Nephron (organoid): Measurements from ENCODE around the gene ARFGEF3.

Source experiments
- H3K27ac Mint-ChIP-seq, 3 experiments: 2 replicates each; pipeline ENCODE4 v1.8.0; 2020; ENCODE audit warnings: mixed read lengths in 3 of 3, mild to moderate bottlenecking in 2 of 3, moderate library complexity in 1 of 3
- H3K27me3 Mint-ChIP-seq: 2 replicates; pipeline ENCODE4 v1.8.0; 2021; ENCODE audit warnings: low read depth, mild to moderate bottlenecking, moderate library complexity, mixed read lengths
- H3K36me3 Mint-ChIP-seq: 2 replicates; pipeline ENCODE4 v1.8.0; 2020; ENCODE audit warnings: low read depth, mixed read lengths
- H3K4me1 Mint-ChIP-seq: 2 replicates; pipeline ENCODE4 v1.8.0; 2020; ENCODE audit warnings: mixed read lengths
- H3K4me3 Mint-ChIP-seq, 3 experiments: 2 replicates each; pipeline ENCODE4 v1.8.0; 2020; ENCODE audit warnings: mild to moderate bottlenecking in 3 of 3, mixed read lengths in 3 of 3, moderate library complexity in 2 of 3
- H3K9me3 Mint-ChIP-seq: 2 replicates; pipeline ENCODE4 v1.8.0; 2020; ENCODE audit warnings: mixed read lengths
- TF ChIP-seq, protein P1 (sequence below), 3 experiments: fragments of 200-600 bp; sonication (generic); IDR thresholded peaks; one replicate each; pipeline ENCODE4 v1.5.0; 2021; ENCODE audit warnings: antibody characterized with exemption in 3 of 3; ENCODE audit not compliant: unreplicated experiment in 3 of 3

The ARFGEF3 gene

DNA sequence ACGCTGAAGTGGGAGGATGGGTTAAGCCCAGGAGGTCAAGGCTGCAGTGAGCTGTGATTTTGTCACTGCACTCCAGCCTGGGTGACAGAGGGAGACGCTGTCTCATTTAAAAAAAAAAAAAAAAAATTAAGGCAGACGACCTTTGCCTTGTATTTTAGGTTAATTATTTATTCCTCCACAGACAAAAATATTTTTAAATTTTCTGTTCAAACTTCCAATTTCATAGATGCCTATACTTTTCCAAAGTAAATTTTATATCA is 209.6 kb downstream of the ARFGEF3 start:
- TF ChIP-seq, protein P1, sequence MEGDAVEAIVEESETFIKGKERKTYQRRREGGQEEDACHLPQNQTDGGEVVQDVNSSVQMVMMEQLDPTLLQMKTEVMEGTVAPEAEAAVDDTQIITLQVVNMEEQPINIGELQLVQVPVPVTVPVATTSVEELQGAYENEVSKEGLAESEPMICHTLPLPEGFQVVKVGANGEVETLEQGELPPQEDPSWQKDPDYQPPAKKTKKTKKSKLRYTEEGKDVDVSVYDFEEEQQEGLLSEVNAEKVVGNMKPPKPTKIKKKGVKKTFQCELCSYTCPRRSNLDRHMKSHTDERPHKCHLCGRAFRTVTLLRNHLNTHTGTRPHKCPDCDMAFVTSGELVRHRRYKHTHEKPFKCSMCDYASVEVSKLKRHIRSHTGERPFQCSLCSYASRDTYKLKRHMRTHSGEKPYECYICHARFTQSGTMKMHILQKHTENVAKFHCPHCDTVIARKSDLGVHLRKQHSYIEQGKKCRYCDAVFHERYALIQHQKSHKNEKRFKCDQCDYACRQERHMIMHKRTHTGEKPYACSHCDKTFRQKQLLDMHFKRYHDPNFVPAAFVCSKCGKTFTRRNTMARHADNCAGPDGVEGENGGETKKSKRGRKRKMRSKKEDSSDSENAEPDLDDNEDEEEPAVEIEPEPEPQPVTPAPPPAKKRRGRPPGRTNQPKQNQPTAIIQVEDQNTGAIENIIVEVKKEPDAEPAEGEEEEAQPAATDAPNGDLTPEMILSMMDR (IDR thresholded peaks at IDR 0.05; ENCODE audit: unreplicated experiment in 3 of 3): no peak
- Mint-ChIP-seq H3K4me1 (peaks cover 6% of the 10 kb centered on the region), H3K4me3 (no peak overlapping the region), H3K36me3 (no peaks in the 10 kb centered on the region), H3K9me3 (peaks cover 12% of the 10 kb centered on the region), H3K27me3 (no peaks in the 10 kb centered on the region), H3K27ac (peak overlapping the region in 2 of 3 experiments; percentile 57 to 72)

DNA sequence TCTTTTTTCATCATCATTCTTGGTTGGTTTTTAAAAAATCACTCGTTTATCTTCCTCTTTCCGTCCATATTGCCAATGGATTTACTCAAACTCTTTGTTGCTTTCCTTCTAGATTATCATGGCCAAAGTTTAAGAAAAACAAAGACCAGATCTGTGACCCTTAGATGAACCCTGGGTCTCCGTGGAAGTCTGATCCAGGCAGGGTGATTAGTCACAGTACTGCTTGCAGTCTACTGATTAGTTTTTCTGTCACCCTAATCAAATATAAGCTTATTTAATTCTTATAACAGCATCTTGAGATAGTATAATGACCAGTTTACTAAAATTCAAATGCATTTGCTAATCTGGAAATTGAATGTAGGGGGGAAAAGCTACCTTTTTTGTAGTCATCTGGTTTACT is 210.0 kb downstream of the ARFGEF3 start:
- Mint-ChIP-seq H3K27me3 (no peaks in the 10 kb centered on the region), H3K36me3 (no peaks in the 10 kb centered on the region), H3K27ac (peak overlapping the region in 2 of 3 experiments; percentile 57 to 72), H3K4me1 (peaks cover 6% of the 10 kb centered on the region), H3K9me3 (peaks cover 12% of the 10 kb centered on the region), H3K4me3 (no peak overlapping the region)
- TF ChIP-seq, protein P1 (IDR thresholded peaks at IDR 0.05; ENCODE audit: unreplicated experiment in 3 of 3): no peak

DNA sequence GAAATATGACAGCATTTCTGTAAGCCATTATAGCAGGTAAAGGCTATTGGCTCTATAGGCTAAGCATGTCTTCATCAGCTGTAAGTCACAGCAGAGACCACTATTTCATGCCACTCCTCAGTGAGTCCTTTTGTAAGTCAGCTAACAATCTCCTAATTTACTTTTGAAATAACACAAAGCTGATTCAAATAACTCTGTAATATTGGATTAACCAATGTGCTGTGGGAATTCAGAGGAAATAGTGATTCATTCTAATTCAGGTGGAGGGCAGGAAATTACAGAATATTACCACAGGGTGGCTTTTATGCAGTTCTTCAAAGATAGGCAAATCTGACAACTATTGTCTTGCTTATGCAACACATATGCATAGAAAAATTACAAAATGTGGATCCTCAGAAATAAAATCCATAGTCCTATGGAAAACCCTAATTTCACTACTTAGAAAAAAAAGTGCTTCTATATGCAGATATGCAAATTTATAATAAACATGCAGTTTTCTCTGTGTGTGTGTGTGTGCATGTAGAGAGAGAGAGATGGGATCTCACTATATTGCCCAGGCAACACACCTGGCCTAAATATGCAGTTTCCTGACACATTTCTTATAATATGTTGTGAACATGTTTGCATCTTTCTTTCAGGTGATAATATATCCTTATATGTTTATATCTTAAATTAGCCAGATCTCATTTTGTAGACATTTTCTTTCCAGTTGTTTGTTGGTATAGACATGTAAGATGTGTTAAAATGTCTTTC is 211.1 kb downstream of the ARFGEF3 start:
- H3K4me3 Mint-ChIP-seq: no peak overlapping the region
- no peak overlapping the region for H3K27ac Mint-ChIP-seq
- peaks cover 3% of the 10 kb centered on the region for H3K9me3 Mint-ChIP-seq
- no peaks in the 10 kb centered on the region for H3K36me3 Mint-ChIP-seq
- H3K4me1 Mint-ChIP-seq: peaks cover 6% of the 10 kb centered on the region
- no peaks in the 10 kb centered on the region for H3K27me3 Mint-ChIP-seq
- TF ChIP-seq, protein P1 (IDR thresholded peaks at IDR 0.05; ENCODE audit: unreplicated experiment in 3 of 3): no peak

DNA sequence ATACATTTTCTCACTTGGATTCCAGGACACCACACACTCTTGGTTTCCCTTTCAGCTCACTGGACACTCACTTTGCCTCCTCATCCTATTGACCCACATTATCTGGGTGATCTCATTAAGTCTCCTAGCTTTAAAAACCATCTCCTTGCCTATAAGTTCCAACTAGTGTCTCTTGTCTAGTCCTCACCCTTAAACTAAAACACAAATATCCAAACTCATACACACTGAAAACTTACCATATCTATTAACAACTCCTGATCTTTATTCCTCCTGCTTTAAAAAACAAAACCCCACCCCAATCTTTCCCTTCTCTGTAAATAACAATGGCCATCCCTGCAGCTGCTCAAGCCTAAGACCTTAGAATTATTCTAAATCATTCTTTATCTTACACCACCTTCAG is 212.5 kb downstream of the ARFGEF3 start:
- Mint-ChIP-seq H3K36me3 (no peaks in the 10 kb centered on the region), H3K9me3 (peaks cover 3% of the 10 kb centered on the region), H3K4me3 (no peak overlapping the region), H3K27me3 (no peaks in the 10 kb centered on the region), H3K4me1 (peaks cover 6% of the 10 kb centered on the region), H3K27ac (no peak overlapping the region)
- TF ChIP-seq, protein P1 (IDR thresholded peaks at IDR 0.05; ENCODE audit: unreplicated experiment in 3 of 3): no peak

DNA sequence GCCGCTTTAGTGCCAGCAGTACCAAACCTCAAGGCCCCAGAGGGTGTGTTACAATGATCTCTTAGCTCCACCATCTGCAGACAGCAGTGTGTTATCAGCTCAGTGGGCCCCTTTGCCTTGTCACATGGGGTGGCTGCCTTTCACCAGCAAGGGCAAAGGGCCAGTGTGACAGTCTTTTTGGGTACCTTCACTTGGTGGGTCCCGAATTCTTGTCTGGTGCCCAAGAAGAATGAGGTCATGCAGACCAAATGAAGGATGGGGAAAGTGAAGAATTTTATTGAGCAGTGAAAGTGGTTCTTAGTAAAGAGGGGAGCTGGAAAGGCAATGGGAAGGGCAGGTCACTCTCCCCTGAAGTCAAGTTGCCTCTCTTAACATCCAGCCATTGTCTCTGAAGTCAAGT is 213.1 kb downstream of the ARFGEF3 start:
- TF ChIP-seq, protein P1 (IDR thresholded peaks at IDR 0.05; ENCODE audit: unreplicated experiment in 3 of 3): no peak
- Mint-ChIP-seq H3K27me3 (no peaks in the 10 kb centered on the region), H3K36me3 (no peaks in the 10 kb centered on the region), H3K4me1 (peaks cover 6% of the 10 kb centered on the region), H3K9me3 (peaks cover 2% of the 10 kb centered on the region), H3K27ac (no peak overlapping the region), H3K4me3 (no peak overlapping the region)

DNA sequence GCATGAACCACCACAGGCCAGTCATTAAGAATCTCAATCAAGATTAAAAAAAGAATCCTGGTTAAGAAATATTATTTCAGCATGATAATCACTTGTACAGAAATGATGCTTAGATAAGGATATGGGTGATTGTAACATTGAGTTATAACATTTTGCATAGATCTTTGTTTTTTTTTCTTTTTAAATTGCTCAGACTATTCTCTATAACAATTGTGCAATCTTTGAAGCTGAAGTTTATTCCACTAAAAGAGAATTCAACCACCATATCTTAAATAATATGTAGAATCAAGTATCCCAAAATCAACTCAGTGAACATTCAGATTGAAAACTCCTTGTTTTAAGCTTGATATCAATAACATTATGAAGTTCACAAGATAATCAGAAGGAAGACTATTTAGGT is 215.3 kb downstream of the ARFGEF3 start:
- TF ChIP-seq, protein P1 (IDR thresholded peaks at IDR 0.05; ENCODE audit: unreplicated experiment in 3 of 3): no peak
- Mint-ChIP-seq H3K4me3 (no peak overlapping the region), H3K36me3 (no peaks in the 10 kb centered on the region), H3K27ac (no peak overlapping the region), H3K27me3 (no peaks in the 10 kb centered on the region), H3K9me3 (no peaks in the 10 kb centered on the region), H3K4me1 (no peaks in the 10 kb centered on the region)
